Nephron progenitor cell (in vitro differentiated cells): ENCODE data around the gene GTPBP6.

Experiments used
- DNase-seq: peaks from one replicate; pipeline ENCODE4 v3.0.0; 2021
- H3K27ac Mint-ChIP-seq: 2 replicates; pipeline ENCODE4 v1.8.0; 2021; ENCODE audit warnings: mild to moderate bottlenecking, moderate library complexity, mixed read lengths
- H3K27me3 Mint-ChIP-seq: 2 replicates; pipeline ENCODE4 v1.8.0; 2021; ENCODE audit warnings: mild to moderate bottlenecking, low read depth, mixed read lengths; ENCODE audit not compliant: poor library complexity
- H3K36me3 Mint-ChIP-seq: 2 replicates; pipeline ENCODE4 v1.8.0; 2021; ENCODE audit warnings: low read depth, mixed read lengths
- H3K4me1 Mint-ChIP-seq: 2 replicates; pipeline ENCODE4 v1.8.0; 2021; ENCODE audit warnings: mixed read lengths
- H3K4me3 Mint-ChIP-seq: 2 replicates; pipeline ENCODE4 v1.8.0; 2021; ENCODE audit warnings: mild to moderate bottlenecking, moderate library complexity, mixed read lengths
- H3K9me3 Mint-ChIP-seq: 2 replicates; pipeline ENCODE4 v1.8.0; 2021; ENCODE audit warnings: mild to moderate bottlenecking, moderate library complexity, mixed read lengths
- CTCF ChIP-seq: fragments of 200-600 bp; sonication (generic); IDR thresholded peaks from 2 replicates; pipeline ENCODE4 v1.5.0; 2021; ENCODE audit warnings: antibody characterized with exemption

The GTPBP6 gene

DNA sequence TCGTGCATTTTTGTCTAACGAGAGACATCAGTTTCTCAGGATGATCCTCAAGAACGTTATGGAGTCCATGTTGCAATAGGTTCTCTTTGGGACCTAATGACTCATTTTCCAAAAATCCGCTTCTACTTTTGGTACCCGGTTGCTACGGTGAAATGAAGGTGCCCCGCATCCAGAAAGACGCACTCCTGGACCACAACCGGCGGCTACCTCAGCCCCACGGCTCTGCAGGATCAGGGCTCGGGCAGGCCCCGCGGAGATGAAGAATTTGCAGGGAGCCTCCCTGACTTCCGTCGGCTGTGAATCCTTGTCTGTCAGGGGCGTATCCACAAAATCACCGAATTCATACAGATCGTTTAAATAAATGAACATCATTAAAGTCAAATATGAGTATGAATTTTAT is 15.6 kb downstream of the GTPBP6 start:
- TF ChIP-seq CTCF: no peak
- peaks cover 4% of the 10 kb centered on the region for H3K9me3 Mint-ChIP-seq
- H3K27me3 Mint-ChIP-seq: no peaks in the 10 kb centered on the region
- H3K36me3 Mint-ChIP-seq: peaks cover 80% of the 10 kb centered on the region
- H3K4me1 Mint-ChIP-seq: no peaks in the 10 kb centered on the region
- DNase-seq: no peak
- H3K4me3 Mint-ChIP-seq: no peak overlapping the region
- H3K27ac Mint-ChIP-seq: peak overlapping the region; percentile 64

DNA sequence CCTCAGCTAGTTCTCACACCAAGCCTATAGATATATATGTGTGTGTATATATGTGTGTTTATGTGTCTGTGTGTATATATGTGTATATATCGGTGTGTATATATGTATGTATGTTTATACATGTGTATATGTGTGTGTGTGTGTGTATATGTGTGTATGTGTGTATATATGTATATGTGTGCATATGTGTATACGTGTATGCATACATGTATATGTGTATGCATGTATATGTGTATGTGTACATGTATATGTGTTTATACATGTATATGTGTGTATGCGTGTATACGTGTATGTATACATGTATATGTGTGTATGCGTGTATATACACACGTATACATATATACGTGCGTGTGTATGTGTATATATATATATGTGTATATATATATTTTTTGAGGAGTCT is 18.3 kb downstream of the GTPBP6 start:
- Mint-ChIP-seq H3K4me1 (no peaks in the 10 kb centered on the region), H3K36me3 (peaks cover 78% of the 10 kb centered on the region), H3K27ac (no peak overlapping the region), H3K4me3 (no peak overlapping the region), H3K27me3 (peaks cover 3% of the 10 kb centered on the region), H3K9me3 (peaks cover 7% of the 10 kb centered on the region)
- TF ChIP-seq CTCF: no peak
- DNase-seq: no peak

DNA sequence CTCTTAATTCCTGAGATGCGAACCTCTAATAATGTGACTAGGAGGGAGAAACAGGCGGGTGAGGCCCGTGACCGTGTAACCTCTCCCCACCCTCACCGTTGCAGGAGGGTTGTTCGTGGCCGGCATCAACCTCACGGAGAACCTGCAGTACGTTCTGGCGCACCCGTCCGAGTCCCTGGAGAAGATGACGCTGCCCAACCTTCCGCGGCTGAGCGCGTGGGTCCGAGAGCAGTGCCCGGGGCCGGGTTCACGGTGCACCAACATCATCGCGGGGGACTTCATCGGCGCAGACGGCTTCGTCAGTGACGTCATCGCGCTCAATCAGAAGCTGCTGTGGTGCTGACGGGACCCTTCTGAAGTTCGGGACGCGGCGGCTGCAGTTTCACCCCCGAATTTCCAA is 19.6 kb downstream of the GTPBP6 start:
- no peak for TF ChIP-seq CTCF
- no peak for DNase-seq
- H3K4me1 Mint-ChIP-seq: no peaks in the 10 kb centered on the region
- peaks cover 3% of the 10 kb centered on the region for H3K27me3 Mint-ChIP-seq
- H3K4me3 Mint-ChIP-seq: no peak overlapping the region
- peaks cover 7% of the 10 kb centered on the region for H3K9me3 Mint-ChIP-seq
- no peak overlapping the region for H3K27ac Mint-ChIP-seq
- peaks cover 76% of the 10 kb centered on the region for H3K36me3 Mint-ChIP-seq

GRCh38 chrX:295136-295535 is 23.5 kb downstream of the GTPBP6 start:
- Mint-ChIP-seq H3K4me1 (no peaks in the 10 kb centered on the region), H3K27ac (no peak overlapping the region), H3K27me3 (peaks cover 7% of the 10 kb centered on the region), H3K9me3 (peaks cover 25% of the 10 kb centered on the region), H3K36me3 (peaks cover 83% of the 10 kb centered on the region), H3K4me3 (no peak overlapping the region)
- TF ChIP-seq CTCF: no peak
- no peak for DNase-seq

GRCh38 chrX:292900-293897 is 25.4 kb downstream of the GTPBP6 start:
- H3K4me3 Mint-ChIP-seq: no peak overlapping the region
- H3K4me1 Mint-ChIP-seq: no peaks in the 10 kb centered on the region
- H3K27me3 Mint-ChIP-seq: peaks cover 7% of the 10 kb centered on the region
- H3K36me3 Mint-ChIP-seq: peaks cover 83% of the 10 kb centered on the region
- peaks cover 25% of the 10 kb centered on the region for H3K9me3 Mint-ChIP-seq
- H3K27ac Mint-ChIP-seq: no peak overlapping the region
- TF ChIP-seq CTCF: no peak
- DNase-seq: no peak
